ENCODE data around the gene CCSER2. TPM values are rescaled to one million over a fixed set of nuclear protein-coding genes. Genes with fewer than 3 reads are reported as not detected.

Gene CCSER2
- total and polyA plus RNA-seq, 4 donors = 9.4 to 83.5 (median 32.5) TPM

DNA sequence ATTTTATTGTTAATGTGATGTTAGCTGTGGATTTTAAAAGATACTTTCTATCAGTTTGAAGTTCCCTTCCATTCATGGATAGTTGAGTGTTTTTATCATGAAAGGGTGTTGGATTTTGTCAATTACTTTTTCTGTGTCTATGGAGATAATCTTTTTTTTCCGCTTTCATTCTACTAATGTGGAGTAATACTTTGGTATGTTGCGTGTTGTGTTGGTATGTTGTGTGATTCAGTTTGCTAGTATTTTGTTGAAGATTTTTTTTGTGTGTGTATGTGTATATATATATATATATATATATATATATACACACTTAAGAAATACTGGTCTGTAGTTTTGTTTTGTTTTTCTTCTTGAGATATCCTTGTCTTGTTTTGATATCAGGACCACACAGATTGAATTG is 100.3 kb downstream of the CCSER2 start:
- no peak for TF ChIP-seq CTCF (IDR thresholded peaks at IDR 0.05; ENCODE audit: control extremely low read depth, extremely low read depth)
- Histone ChIP-seq H3K4me3 (no peak overlapping the region), H3K36me3 (ENCODE audit: control insufficient read depth in 4 of 4, insufficient read depth in 4 of 4, low read length in 4 of 4) (peaks cover 0 to 8% (median 2%) of the 10 kb centered on the region in 4 donors), H3K27ac (ENCODE audit: low read depth in 1 of 2, low read length in 1 of 2) (no peak overlapping the region), H3K9ac (ENCODE audit: insufficient read depth in 1 of 2, low read length in 2 of 2) (no peak overlapping the region), H3K9me3 (ENCODE audit: control insufficient read depth in 4 of 4, insufficient read depth in 3 of 4, low read length in 3 of 4) (no peaks in the 10 kb centered on the region), H3K4me1 (ENCODE audit: control insufficient read depth in 5 of 5, insufficient read depth in 5 of 5, low read length in 5 of 5) (peaks cover 0 to 17% (median 7%) of the 10 kb centered on the region in 5 donors), H3K27me3 (ENCODE audit: control insufficient read depth in 3 of 3, insufficient read depth in 3 of 3, low read length in 2 of 3) (no peaks in the 10 kb centered on the region)
- DNase-seq (no peak), ATAC-seq (ENCODE audit: insufficient read depth, low FRiP score) (no peak)
- WGBS, 2 donors = 86 to 95% methylated on average over 2 of the region's 2 CpGs

- Histone ChIP-seq H3K4me1 (ENCODE audit: control insufficient read depth in 5 of 5, insufficient read depth in 5 of 5, low read length in 5 of 5) (peaks cover 0 to 7% (median 2%) of the 10 kb centered on the region in 5 donors), H3K27ac (ENCODE audit: low read depth in 1 of 2, low read length in 1 of 2) (no peak overlapping the region), H3K36me3 (ENCODE audit: control insufficient read depth in 4 of 4, insufficient read depth in 4 of 4, low read length in 4 of 4) (peaks cover 0 to 8% (median 2%) of the 10 kb centered on the region in 4 donors), H3K27me3 (ENCODE audit: control insufficient read depth in 3 of 3, insufficient read depth in 3 of 3, low read length in 2 of 3) (no peaks in the 10 kb centered on the region), H3K4me3 (no peak overlapping the region), H3K9me3 (ENCODE audit: control insufficient read depth in 4 of 4, insufficient read depth in 3 of 4, low read length in 3 of 4) (no peaks in the 10 kb centered on the region), H3K9ac (ENCODE audit: insufficient read depth in 1 of 2, low read length in 2 of 2) (no peak overlapping the region)
- 90 to 93% methylated on average over 2 of the region's 2 CpGs for WGBS, 2 donors
- ATAC-seq (ENCODE audit: insufficient read depth, low FRiP score) = no peak
- peak in 1 of 3 donors; percentile 36 for DNase-seq
- TF ChIP-seq CTCF (IDR thresholded peaks at IDR 0.05; ENCODE audit: control extremely low read depth, extremely low read depth) = no peak
These were observed 101.6 kb downstream of the CCSER2 start for GRCh38 chr10:84429926-84430520.

DNA sequence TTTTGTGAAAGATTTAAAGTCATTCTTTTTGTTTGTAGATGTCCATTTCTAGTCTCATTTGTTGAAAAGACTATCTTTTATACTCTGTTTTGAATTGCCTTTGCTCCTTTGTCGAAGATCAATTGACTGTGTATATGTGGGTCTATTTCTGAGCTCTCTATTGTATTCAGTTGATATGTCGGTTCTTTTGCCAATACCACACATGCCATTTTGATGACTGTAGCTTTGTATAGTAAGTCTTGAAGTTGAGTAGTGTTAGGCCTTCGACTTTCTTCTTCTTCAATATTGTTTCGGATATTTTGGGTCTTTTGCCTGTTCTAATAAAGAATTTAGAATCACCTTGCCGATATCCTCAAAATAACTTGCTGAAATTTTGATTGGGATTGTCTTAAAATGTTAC is 104.5 kb downstream of the CCSER2 start:
- peaks cover 0 to 7% (median 0%) of the 10 kb centered on the region in 5 donors for H3K4me1 ChIP-seq (ENCODE audit: control insufficient read depth in 5 of 5, insufficient read depth in 5 of 5, low read length in 5 of 5)
- H3K27me3 ChIP-seq (ENCODE audit: control insufficient read depth in 3 of 3, insufficient read depth in 3 of 3, low read length in 2 of 3) = no peaks in the 10 kb centered on the region
- ATAC-seq (ENCODE audit: insufficient read depth, low FRiP score) (no peak), DNase-seq (no peak)
- H3K9me3 ChIP-seq (ENCODE audit: control insufficient read depth in 4 of 4, insufficient read depth in 3 of 4, low read length in 3 of 4) = no peaks in the 10 kb centered on the region
- H3K27ac ChIP-seq (ENCODE audit: low read depth in 1 of 2, low read length in 1 of 2) = no peak overlapping the region
- TF ChIP-seq CTCF (IDR thresholded peaks at IDR 0.05; ENCODE audit: control extremely low read depth, extremely low read depth) = no peak
- peaks cover 0 to 5% (median under 1%) of the 10 kb centered on the region in 4 donors for H3K36me3 ChIP-seq (ENCODE audit: control insufficient read depth in 4 of 4, insufficient read depth in 4 of 4, low read length in 4 of 4)
- H3K4me3 ChIP-seq = no peak overlapping the region
- 95 to 98% methylated on average over 5 of the region's 5 CpGs for WGBS, 2 donors
- H3K9ac ChIP-seq (ENCODE audit: insufficient read depth in 1 of 2, low read length in 2 of 2) = no peak overlapping the region

DNA sequence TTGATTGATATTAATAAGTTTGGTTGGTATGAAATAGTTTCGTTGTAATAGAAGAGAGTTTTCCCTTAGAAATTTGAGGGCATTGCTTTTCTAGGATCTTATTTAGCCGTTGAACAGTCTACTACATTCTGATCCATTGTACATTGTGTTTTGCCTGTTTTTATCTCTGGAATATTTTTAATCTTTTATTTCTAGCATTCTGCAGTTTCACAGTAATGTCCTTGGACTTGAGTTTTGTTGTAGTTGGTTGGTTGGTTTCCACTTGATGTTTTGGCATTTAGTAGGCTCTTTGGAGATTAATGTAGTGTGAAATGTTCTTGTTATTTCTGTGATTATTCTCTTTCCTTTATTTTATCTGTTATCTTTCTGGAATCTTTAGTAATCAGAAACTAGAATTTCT is 112.4 kb downstream of the CCSER2 start:
- H3K9ac ChIP-seq (ENCODE audit: insufficient read depth in 1 of 2, low read length in 2 of 2) = no peak overlapping the region
- no peak for TF ChIP-seq CTCF (IDR thresholded peaks at IDR 0.05; ENCODE audit: control extremely low read depth, extremely low read depth)
- peaks cover 0 to 12% (median 8%) of the 10 kb centered on the region in 4 donors for H3K36me3 ChIP-seq (ENCODE audit: control insufficient read depth in 4 of 4, insufficient read depth in 4 of 4, low read length in 4 of 4)
- peaks cover 0 to under 1% (median 0%) of the 10 kb centered on the region in 5 donors for H3K4me1 ChIP-seq (ENCODE audit: control insufficient read depth in 5 of 5, insufficient read depth in 5 of 5, low read length in 5 of 5)
- H3K27me3 ChIP-seq (ENCODE audit: control insufficient read depth in 3 of 3, insufficient read depth in 3 of 3, low read length in 2 of 3) = no peaks in the 10 kb centered on the region
- H3K27ac ChIP-seq (ENCODE audit: low read depth in 1 of 2, low read length in 1 of 2) = no peak overlapping the region
- H3K9me3 ChIP-seq (ENCODE audit: control insufficient read depth in 4 of 4, insufficient read depth in 3 of 4, low read length in 3 of 4) = peaks cover 0 to 2% (median 0%) of the 10 kb centered on the region in 4 donors
- ATAC-seq (ENCODE audit: insufficient read depth, low FRiP score) (no peak), DNase-seq (no peak)
- WGBS, 2 donors = 86 to 96% methylated on average over 2 of the region's 2 CpGs
- H3K4me3 ChIP-seq = no peak overlapping the region
